BLaER1 (cell line): ENCODE data around the gene CNOT2.

Experiments
- H3K27ac ChIP-seq: shearing (Covaris generic); formaldehyde crosslinking; 2 replicates; pipeline ENCODE4 v1.8.1; 2022
- H3K27me3 ChIP-seq: shearing (Covaris generic); formaldehyde crosslinking; 2 replicates; pipeline ENCODE4 v1.8.1; 2022
- H3K36me3 ChIP-seq: shearing (Covaris generic); formaldehyde crosslinking; 2 replicates; pipeline ENCODE4 v1.8.1; 2022
- H3K4me1 ChIP-seq: shearing (Covaris generic); formaldehyde crosslinking; 2 replicates; pipeline ENCODE4 v1.8.1; 2022
- H3K4me2 ChIP-seq: shearing (Covaris generic); formaldehyde crosslinking; 2 replicates; pipeline ENCODE4 v1.8.1; 2022
- H3K4me3 ChIP-seq: shearing (Covaris generic); formaldehyde crosslinking; 2 replicates; pipeline ENCODE4 v1.8.1; 2022
- H3K9ac ChIP-seq: shearing (Covaris generic); formaldehyde crosslinking; 2 replicates; pipeline ENCODE4 v1.8.1; 2022
- H3K9me3 ChIP-seq: shearing (Covaris generic); formaldehyde crosslinking; 2 replicates; pipeline ENCODE4 v1.8.1; 2022
- H4K20me1 ChIP-seq: shearing (Covaris generic); formaldehyde crosslinking; 2 replicates; pipeline ENCODE4 v1.8.1; 2022
- Cebpa-rat ChIP-seq: shearing (Covaris generic); IDR thresholded peaks from 2 replicates; pipeline ENCODE4 v1.8.1; 2022

The CNOT2 gene

DNA sequence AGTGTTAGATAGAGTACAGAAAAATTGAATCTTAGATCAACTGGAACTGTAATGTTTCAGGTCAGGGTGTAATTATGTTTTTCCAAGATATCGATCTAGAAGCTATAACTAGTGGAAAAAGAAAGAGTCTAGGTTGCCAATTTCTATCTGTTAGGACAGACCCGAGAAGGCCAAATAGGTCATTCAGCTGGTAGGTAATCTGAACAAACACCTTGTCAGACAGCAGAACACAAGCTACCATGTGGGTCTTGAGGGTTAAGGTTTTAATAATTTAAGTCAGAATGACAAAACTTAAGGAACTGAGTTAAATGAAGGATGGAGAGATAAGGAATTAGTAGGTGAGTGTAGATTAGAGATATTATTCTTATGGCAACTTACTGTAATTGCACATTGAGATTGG, 78.0 kb downstream of the CNOT2 start:
- Histone ChIP-seq H3K9ac (no peak overlapping the region), H3K4me1 (peaks cover 40% of the 10 kb centered on the region), H3K36me3 (peaks cover 47% of the 10 kb centered on the region), H3K27ac (no peak overlapping the region), H4K20me1 (peaks cover 27% of the 10 kb centered on the region), H3K9me3 (no peaks in the 10 kb centered on the region), H3K4me3 (no peak overlapping the region), H3K27me3 (no peaks in the 10 kb centered on the region), H3K4me2 (no peak overlapping the region)
- TF ChIP-seq Cebpa-rat: no peak

- H3K36me3 ChIP-seq: peaks cover 56% of the 10 kb centered on the region
- H3K27me3 ChIP-seq: no peaks in the 10 kb centered on the region
- H3K9ac ChIP-seq: no peak overlapping the region
Measured at GRCh38 chr12:70327541-70327940, 84.3 kb downstream of the CNOT2 start.

DNA sequence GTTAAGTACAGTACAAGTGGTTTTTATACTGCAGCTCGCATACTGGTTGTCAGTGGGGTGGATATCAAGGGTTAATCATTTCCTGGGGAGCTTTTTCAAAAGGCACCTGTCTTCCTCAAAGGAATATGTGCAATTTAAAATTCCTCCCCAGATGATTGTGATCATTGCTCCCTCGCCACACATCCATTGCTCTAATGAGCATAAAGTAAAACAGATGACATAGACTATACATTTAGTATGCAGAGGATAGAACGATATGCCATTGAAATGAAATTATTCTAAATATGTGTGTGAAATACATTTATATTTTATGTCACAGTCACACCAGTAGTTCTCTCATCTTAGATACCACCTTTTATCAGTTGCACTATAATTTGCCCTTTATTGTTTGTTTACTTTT, 86.5 kb downstream of the CNOT2 start:
- Histone ChIP-seq H3K4me1 (peaks cover 13% of the 10 kb centered on the region), H3K4me2 (no peak overlapping the region), H3K9me3 (no peaks in the 10 kb centered on the region), H3K27me3 (no peaks in the 10 kb centered on the region), H3K27ac (no peak overlapping the region), H4K20me1 (0 out of 2 replicates have a peak, but pooled peaks cover 15% of the 10 kb centered on the region), H3K36me3 (peaks cover 34% of the 10 kb centered on the region), H3K9ac (no peak overlapping the region), H3K4me3 (no peak overlapping the region)
- TF ChIP-seq Cebpa-rat: no peak

More at GRCh38 chr12:70327541-70327940, 84.3 kb downstream of the CNOT2 start:
- Histone ChIP-seq H3K4me2 (no peak overlapping the region), H3K4me1 (no peaks in the 10 kb centered on the region), H3K9me3 (no peaks in the 10 kb centered on the region), H3K4me3 (no peak overlapping the region), H4K20me1 (0 out of 2 replicates have a peak, but pooled peaks cover 12% of the 10 kb centered on the region), H3K27ac (no peak overlapping the region)
- TF ChIP-seq Cebpa-rat: no peak

DNA sequence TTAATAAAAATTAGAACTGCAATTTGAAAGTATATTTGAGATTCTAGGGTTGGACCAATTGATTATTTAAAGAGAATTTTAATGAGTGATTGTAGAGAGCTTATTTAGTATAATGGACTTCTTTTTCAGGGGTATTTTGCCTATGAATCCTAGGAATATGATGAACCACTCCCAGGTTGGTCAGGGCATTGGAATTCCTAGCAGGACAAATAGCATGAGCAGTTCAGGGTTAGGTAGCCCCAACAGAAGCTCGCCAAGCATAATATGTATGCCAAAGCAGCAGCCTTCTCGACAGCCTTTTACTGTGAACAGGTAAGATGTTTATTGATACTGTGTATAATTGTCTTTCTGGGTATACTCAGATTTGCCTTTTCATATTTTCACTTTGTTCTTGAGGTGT, 86.9 kb downstream of the CNOT2 start:
- TF ChIP-seq Cebpa-rat: no peak
- Histone ChIP-seq H3K9ac (no peak overlapping the region), H3K27ac (no peak overlapping the region), H3K9me3 (no peaks in the 10 kb centered on the region), H3K4me3 (no peak overlapping the region), H3K27me3 (no peaks in the 10 kb centered on the region), H3K36me3 (peaks cover 31% of the 10 kb centered on the region), H3K4me1 (peaks cover 17% of the 10 kb centered on the region), H4K20me1 (0 out of 2 replicates have a peak, but pooled peaks cover 19% of the 10 kb centered on the region), H3K4me2 (no peak overlapping the region)

DNA sequence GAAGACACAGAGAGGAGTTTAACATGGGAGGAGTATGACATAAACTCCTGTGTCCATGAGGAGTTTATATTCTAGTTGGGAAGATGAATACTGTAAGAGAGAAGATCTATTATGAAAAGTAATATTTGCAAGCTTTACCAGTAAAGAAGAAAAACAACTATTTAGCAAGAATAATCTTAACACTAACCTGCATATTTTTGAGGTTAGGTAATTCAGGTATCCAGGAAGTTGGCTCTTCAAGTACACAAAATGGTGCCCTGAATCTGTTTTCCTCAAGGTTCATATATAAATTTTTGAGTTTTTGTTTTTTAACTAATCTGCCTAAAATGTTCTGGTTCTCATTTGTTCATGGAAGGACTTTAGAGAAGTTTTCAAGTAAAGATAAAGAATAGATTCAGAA, 89.0 kb downstream of the CNOT2 start:
- Histone ChIP-seq H3K27ac (no peak overlapping the region), H3K36me3 (peaks cover 35% of the 10 kb centered on the region), H3K9me3 (no peaks in the 10 kb centered on the region), H3K4me3 (no peak overlapping the region), H3K27me3 (no peaks in the 10 kb centered on the region), H4K20me1 (0 out of 2 replicates have a peak, but pooled peaks cover 23% of the 10 kb centered on the region), H3K4me2 (no peak overlapping the region), H3K9ac (no peak overlapping the region), H3K4me1 (peaks cover 24% of the 10 kb centered on the region)
- no peak for TF ChIP-seq Cebpa-rat

DNA sequence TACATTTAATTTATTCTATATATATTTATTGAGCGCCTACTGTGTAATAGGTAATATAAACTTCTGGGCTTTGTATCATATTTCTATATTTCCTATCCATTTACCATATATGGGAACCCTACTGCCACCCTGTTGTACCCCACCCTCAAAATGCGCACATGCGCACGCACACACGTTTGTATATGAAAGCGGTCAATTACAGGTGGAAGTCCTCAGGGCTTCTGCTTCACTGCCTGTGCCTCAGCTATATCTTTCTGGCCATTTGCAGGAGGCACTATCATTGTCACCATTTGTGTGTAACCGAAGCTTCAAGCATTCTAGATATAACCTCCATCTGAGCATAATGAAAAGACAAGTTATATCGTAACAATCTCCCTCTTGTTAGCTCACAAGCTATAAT, 91.5 kb downstream of the CNOT2 start:
- 0 out of 2 replicates have a peak, but pooled peaks cover 17% of the 10 kb centered on the region for H4K20me1 ChIP-seq
- peaks cover 24% of the 10 kb centered on the region for H3K4me1 ChIP-seq
- H3K27me3 ChIP-seq: no peaks in the 10 kb centered on the region
- H3K27ac ChIP-seq: no peak overlapping the region
- H3K36me3 ChIP-seq: peaks cover 41% of the 10 kb centered on the region
- TF ChIP-seq Cebpa-rat: no peak
- H3K4me3 ChIP-seq: no peak overlapping the region
- H3K9me3 ChIP-seq: no peaks in the 10 kb centered on the region
- H3K9ac ChIP-seq: no peak overlapping the region
- H3K4me2 ChIP-seq: peak overlapping the region; percentile 62

DNA sequence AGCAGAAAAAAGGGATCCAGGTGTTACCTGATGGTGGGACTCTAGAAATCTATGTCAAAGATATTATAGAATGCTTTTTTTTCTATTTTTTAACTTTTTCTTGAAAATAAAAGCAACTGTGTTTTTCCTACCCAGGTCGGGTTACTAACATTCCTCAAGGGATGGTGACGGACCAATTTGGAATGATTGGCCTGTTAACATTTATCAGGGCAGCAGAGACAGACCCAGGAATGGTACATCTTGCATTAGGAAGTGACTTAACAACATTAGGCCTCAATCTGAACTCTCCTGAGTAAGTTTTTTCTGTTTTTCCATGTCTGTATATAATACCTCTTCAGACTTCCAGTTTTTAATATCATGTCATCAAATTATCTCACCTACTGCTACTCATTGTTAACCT, 95.3 kb downstream of the CNOT2 start:
- Histone ChIP-seq H3K4me3 (no peak overlapping the region), H3K9ac (no peak overlapping the region), H3K4me1 (peaks cover 18% of the 10 kb centered on the region), H3K9me3 (no peaks in the 10 kb centered on the region), H4K20me1 (0 out of 2 replicates have a peak, but pooled peaks cover 11% of the 10 kb centered on the region), H3K4me2 (no peak overlapping the region), H3K27me3 (no peaks in the 10 kb centered on the region), H3K27ac (no peak overlapping the region), H3K36me3 (peaks cover 63% of the 10 kb centered on the region)
- no peak for TF ChIP-seq Cebpa-rat

- Histone ChIP-seq H4K20me1 (no peaks in the 10 kb centered on the region), H3K27me3 (no peaks in the 10 kb centered on the region), H3K4me3 (no peak overlapping the region), H3K9me3 (no peaks in the 10 kb centered on the region), H3K4me2 (no peak overlapping the region), H3K36me3 (peaks cover 48% of the 10 kb centered on the region), H3K9ac (no peak overlapping the region), H3K4me1 (no peaks in the 10 kb centered on the region), H3K27ac (no peak overlapping the region)
- no peak for TF ChIP-seq Cebpa-rat
Measured at GRCh38 chr12:70351076-70351475, 107.8 kb downstream of the CNOT2 start.

DNA sequence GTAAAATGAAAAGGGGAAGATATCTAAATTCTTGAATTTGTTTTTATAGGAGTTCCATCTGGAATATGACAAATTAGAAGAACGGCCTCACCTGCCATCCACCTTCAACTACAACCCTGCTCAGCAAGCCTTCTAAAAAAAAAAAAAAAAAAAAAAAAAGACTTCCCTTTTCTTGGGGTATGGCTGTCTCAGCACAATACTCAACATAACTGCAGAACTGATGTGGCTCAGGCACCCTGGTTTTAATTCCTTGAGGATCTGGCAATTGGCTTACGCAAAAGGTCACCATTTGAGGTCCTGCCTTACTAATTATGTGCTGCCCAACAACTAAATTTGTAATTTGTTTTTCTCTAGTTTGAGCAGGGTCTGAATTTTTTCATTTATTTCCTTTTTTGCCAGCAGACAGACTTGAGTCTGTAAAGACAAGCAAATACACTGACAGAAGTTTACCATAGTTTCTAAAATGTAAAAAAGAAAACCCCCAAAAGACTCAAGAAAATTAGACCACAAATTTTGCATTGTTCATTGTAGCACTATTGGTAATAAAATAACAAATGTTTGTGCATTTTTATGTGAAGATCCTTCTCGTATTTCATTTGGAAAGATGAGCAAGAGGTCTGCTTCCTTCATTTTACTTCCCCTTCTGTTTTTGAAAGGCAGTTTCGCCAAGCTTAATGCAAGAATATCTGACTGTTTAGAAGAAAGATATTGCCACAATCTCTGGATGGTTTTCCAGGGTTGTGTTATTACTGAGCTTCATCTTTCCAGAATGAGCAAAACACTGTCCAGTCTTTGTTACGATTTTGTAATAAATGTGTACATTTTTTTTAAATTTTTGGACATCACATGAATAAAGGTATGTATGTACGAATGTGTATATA, 110.8 kb downstream of the CNOT2 start:
- TF ChIP-seq Cebpa-rat: no peak
- Histone ChIP-seq H3K27ac (no peak overlapping the region), H3K4me1 (no peaks in the 10 kb centered on the region), H4K20me1 (no peaks in the 10 kb centered on the region), H3K4me2 (no peak overlapping the region), H3K9me3 (no peaks in the 10 kb centered on the region), H3K4me3 (no peak overlapping the region), H3K36me3 (peaks cover 30% of the 10 kb centered on the region), H3K27me3 (no peaks in the 10 kb centered on the region), H3K9ac (no peak overlapping the region)

GRCh38 chr12:70354787-70355186, 111.6 kb downstream of the CNOT2 start:
- Histone ChIP-seq H4K20me1 (no peaks in the 10 kb centered on the region), H3K4me3 (no peak overlapping the region), H3K9ac (no peak overlapping the region), H3K9me3 (no peaks in the 10 kb centered on the region), H3K4me2 (no peak overlapping the region), H3K27me3 (no peaks in the 10 kb centered on the region), H3K4me1 (no peaks in the 10 kb centered on the region), H3K27ac (no peak overlapping the region), H3K36me3 (peaks cover 30% of the 10 kb centered on the region)
- TF ChIP-seq Cebpa-rat: no peak
